GM19324 (cell line): Measurements from ENCODE around the gene ARFGAP3.

Source experiments
- ATAC-seq: cut with Tn5 transposase; IDR thresholded peaks from one replicate; pipeline ENCODE4 v1.9.1; 2021; ENCODE audit warnings: mild to moderate bottlenecking, moderate library complexity; ENCODE audit not compliant: unreplicated experiment, low FRiP score

ARFGAP3 gene, protein sequence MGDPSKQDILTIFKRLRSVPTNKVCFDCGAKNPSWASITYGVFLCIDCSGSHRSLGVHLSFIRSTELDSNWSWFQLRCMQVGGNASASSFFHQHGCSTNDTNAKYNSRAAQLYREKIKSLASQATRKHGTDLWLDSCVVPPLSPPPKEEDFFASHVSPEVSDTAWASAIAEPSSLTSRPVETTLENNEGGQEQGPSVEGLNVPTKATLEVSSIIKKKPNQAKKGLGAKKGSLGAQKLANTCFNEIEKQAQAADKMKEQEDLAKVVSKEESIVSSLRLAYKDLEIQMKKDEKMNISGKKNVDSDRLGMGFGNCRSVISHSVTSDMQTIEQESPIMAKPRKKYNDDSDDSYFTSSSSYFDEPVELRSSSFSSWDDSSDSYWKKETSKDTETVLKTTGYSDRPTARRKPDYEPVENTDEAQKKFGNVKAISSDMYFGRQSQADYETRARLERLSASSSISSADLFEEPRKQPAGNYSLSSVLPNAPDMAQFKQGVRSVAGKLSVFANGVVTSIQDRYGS

GRCh38 chr22:42856865-42857704 lies at the start of gene ARFGAP3:
ARFGAP3 (minus strand) TSS chr22:42857273; CDS start chr22:42857182, 91 bp downstream.
- peak; percentile 92 for ATAC-seq

- ATAC-seq = no peak
Measured at GRCh38 chr22:42905702-42906183, 48.7 kb upstream of the ARFGAP3 start.

- no peak for ATAC-seq
Measured at GRCh38 chr22:42905217-42905616, 48.1 kb upstream of the ARFGAP3 start.

- ATAC-seq = no peak
Measured at GRCh38 chr22:42904050-42904449, 47.0 kb upstream of the ARFGAP3 start.

GRCh38 chr22:42902875-42903510 lies 45.9 kb upstream of the ARFGAP3 start:
- ATAC-seq = no peak

GRCh38 chr22:42901790-42902508 lies 44.9 kb upstream of the ARFGAP3 start:
- no peak for ATAC-seq

- no peak for ATAC-seq
Measured at GRCh38 chr22:42897960-42898359, 40.9 kb upstream of the ARFGAP3 start.

DNA sequence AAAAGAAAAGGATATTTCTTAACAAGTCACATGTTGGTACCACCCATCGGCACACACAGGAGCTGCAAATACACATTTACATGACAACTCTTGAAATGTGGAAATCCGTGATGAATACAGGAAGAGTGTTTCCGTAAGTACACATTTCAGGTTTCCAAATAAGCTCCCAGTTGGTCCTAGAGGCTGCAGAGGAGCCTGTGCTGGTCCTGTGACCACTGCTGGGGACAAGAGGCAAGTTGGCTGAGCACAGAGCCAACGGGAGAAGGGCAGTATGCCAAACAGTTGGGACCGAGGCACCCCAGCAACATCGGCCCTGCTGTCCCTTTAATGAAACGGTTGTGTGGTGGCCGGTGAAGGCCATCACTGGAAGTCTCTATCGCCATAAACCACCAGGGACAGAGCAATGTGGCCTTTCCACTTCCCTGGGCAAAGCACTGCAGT lies 38.5 kb upstream of the ARFGAP3 start:
- no peak for ATAC-seq

DNA sequence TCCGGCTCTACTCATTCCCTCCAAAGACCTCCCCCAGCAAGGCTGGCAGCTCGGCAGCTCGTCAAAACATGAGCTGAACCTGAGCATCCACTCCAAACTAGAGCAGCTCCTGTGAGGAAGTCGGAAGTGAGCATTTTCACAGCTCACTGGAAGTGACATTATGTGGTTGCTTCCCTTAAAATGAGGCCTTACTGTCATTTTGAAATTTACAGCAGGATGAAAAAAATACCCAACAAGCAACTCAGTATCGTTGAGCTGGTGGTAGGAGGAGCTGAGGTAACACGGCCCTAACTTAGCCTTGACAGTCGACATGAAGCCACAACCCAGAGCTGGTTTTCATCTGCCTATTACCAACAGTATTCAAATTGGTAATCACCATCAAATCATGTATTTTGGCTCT lies 38.0 kb upstream of the ARFGAP3 start:
- no peak for ATAC-seq

GRCh38 chr22:42893371-42894150 lies 36.5 kb upstream of the ARFGAP3 start:
- no peak for ATAC-seq

GRCh38 chr22:42892571-42893316 lies 35.7 kb upstream of the ARFGAP3 start:
- no peak for ATAC-seq

DNA sequence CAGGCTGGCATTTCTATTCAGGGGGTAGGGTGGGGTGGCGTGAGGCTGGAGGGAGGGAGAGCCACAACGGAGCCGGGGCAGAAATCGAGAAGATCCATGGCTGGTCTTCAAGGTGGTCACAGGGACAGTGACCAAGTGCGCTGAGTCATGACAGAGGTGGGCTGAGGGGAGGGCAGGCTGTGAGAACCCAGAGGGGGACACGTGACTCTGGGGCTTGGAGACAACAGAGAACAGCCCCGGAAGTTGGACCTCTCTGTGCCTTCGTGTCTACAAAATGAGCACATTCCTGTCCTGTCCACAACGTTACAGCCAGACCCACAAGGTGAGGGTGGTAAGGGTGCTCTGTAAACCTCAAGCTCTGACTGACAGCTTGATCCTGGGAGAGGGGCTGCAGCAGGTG lies 35.1 kb upstream of the ARFGAP3 start:
- no peak for ATAC-seq

- ATAC-seq = no peak
Measured at GRCh38 chr22:42891696-42892095, 34.6 kb upstream of the ARFGAP3 start.

DNA sequence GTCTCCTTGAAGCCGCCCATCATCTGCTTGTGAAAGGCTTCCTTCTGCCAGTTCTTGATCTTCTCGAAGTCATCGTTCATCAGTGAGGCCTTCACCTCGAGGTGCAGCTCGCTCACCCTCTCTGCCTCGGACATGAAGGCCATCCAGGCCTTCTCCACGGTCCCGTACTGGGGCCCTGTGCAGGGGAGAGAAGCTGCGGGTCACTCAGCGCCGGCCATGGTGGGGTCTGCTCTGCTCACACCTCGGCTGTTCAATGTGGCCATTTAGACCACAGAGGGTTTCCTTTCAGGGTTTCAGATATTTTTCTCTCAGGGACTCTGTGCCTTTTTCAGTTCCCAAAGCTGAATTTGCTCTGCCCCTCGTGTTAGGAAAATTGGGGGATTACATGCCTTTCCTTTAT lies 33.9 kb upstream of the ARFGAP3 start:
- no peak for ATAC-seq

DNA sequence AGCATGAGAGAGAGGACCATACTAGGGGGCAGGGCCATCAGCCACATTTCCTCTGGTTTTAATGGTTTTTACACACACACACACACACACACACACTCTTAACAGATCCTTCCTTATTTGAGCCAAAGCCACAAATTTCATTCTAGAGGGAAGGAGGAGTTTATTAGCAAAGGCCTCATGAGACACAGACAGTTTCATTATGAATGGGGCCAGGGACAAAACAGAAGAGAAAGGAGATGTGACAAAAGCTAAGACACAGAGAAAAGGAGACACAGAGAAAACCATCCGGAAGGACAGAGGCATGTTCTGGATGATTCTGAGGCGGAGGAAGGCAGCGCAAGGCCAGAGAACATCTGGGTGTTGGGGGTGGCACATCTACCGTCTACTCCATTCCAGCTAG lies 32.2 kb upstream of the ARFGAP3 start:
- ATAC-seq = no peak

DNA sequence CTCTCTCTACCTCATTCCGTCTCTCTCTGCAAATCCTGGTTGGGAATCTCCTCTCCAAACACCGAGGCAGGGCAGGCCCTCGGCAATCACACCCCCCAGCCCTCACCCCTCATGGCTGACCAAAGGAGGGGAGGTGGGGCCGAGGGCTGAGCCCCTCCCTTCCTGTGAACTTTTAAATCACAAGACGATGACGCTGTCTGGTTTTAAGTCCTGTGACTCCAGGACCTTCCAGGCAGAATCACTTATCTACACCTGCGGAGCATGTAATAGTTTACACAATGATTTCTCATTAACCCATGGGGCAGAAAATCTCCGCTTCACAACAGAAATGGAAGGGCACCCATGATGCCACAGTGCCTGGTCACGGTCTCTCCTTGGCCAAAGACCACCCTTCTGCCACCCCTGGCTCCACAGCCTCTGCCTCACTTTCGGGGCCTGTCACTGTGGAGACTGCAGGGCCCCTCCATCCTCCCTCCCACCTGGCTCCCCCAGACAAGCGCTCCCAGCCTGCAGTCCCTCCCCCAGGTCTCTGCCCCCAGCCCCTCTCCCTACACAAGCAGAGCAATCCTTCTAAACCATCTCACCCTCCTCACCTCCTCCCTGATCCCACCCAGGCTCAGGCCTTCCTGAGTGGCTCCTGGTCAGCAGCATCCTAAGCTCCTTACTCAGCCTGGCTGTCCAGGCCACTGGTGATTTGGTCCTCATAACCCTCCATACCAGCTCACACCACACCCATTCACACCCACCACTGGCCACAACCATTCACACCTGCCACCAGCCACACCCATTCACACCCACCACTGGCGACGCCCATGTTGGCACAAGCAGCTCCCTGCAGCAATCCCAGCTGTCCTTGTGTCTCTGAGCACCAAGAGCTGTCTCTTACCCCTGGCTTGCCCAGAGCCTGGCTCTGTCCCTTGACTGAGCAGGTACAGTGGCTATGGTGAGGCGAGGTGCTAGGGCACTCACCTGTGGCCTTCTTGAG lies 30.7 kb upstream of the ARFGAP3 start:
- no peak for ATAC-seq

DNA sequence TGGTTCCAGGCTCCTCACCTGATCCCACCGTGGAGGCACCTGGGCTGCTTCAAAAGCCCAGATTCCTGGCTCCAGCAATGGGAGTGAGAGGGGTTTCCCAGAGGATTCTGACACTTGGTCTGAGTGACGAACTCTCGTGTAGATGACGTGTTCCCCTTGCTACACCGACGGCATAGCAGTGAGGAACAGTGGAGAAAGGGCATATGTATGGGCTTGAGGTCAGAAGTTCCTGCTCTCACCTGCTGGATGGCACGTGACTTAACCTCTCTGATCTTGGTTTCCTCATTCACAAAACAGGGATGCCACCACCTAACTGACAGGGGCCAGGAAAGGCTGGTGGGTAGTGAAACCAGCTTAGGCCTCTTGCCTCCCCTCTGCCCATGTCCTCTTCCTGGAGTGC lies 30.0 kb upstream of the ARFGAP3 start:
- no peak for ATAC-seq
